GM12875 (cell line): ENCODE results near the gene PARL.

Experiments used
- H3K4me3 ChIP-seq: one replicate; pipeline ENCODE4 v1.5.1; 2011; ENCODE audit warnings: low read depth, low read length, control low read depth
- TF ChIP-seq, protein P1 (sequence below): IDR thresholded peaks from 2 replicates; pipeline ENCODE4 v1.5.1; 2011; ENCODE audit warnings: low read depth, mild to moderate bottlenecking, control low read depth, inconsistent platforms, low read length, moderate library complexity, borderline replicate concordance; ENCODE audit not compliant: insufficient read depth

PARL gene

DNA sequence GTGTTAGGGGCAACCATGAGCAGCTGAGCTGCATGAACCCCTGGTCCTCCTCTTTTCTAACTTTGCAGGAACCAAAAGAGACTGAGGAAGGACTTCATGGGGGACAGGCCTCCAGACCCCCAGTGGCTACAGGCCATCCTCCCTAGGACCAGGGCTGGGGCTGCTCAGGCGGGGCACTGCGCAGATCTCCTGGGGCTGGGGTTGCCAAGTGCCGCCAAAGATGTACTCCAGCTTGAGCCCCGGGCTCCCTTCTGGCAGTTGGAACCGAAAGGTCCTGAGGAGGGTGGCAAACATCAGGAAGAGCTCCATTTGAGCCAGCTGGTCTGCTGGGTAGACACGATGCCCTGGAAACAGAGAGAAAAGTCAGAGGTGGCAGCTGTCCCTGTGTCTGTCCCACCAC lies 11.1 kb upstream of the PARL start:
- TF ChIP-seq, protein P1, sequence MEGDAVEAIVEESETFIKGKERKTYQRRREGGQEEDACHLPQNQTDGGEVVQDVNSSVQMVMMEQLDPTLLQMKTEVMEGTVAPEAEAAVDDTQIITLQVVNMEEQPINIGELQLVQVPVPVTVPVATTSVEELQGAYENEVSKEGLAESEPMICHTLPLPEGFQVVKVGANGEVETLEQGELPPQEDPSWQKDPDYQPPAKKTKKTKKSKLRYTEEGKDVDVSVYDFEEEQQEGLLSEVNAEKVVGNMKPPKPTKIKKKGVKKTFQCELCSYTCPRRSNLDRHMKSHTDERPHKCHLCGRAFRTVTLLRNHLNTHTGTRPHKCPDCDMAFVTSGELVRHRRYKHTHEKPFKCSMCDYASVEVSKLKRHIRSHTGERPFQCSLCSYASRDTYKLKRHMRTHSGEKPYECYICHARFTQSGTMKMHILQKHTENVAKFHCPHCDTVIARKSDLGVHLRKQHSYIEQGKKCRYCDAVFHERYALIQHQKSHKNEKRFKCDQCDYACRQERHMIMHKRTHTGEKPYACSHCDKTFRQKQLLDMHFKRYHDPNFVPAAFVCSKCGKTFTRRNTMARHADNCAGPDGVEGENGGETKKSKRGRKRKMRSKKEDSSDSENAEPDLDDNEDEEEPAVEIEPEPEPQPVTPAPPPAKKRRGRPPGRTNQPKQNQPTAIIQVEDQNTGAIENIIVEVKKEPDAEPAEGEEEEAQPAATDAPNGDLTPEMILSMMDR: no peak

GRCh38 chr3:183895296-183895695 lies 10.6 kb upstream of the PARL start:
- TF ChIP-seq, protein P1: peak; percentile 76
- no peak overlapping the region for H3K4me3 ChIP-seq

More for the DNA sequence above, 11.1 kb upstream of the PARL start:
- no peak overlapping the region for H3K4me3 ChIP-seq

DNA sequence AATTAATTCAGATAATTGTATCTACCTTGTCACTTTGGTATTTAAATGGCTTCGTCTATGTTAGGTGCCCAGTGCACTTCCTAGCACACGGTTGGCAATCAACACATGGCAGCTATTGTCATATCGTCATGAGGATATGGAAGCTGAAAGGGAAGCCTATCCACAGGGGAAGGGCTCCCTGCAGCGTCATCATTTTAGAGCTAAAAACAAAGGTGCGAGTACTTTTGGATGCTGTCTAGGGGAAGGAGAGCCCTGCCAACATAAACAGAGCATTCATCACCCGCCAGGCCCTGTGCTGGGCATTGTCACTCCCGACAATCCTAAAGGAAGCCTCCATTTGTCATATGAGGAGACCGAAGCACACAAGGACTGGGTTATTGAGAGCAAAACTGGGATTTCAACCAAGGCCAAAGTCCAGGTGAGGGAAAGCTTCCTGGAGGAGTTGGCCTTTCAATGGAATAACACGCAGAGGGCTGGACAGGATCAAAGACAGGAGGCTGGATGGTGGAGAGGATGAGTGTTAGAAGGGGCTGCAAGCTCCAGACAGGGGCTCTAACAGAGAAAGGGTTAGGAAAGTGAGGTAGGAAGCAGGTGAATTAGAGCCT lies 8.0 kb upstream of the PARL start:
- H3K4me3 ChIP-seq: no peak overlapping the region
- TF ChIP-seq, protein P1: no peak

GRCh38 chr3:183885766-183886165 lies 1.1 kb upstream of the PARL start:
- H3K4me3 ChIP-seq: no peak overlapping the region
- TF ChIP-seq, protein P1: no peak

GRCh38 chr3:183884097-183884426 lies 618 bp downstream of the PARL start:
- peak overlapping the region; percentile 97 for H3K4me3 ChIP-seq
- TF ChIP-seq, protein P1: no peak

GRCh38 chr3:183883291-183884096 lies 1.2 kb downstream of the PARL start:
- TF ChIP-seq, protein P1: no peak
- peak overlapping the region; percentile 97 for H3K4me3 ChIP-seq

- TF ChIP-seq, protein P1: no peak
- H3K4me3 ChIP-seq: no peak overlapping the region
Measured at GRCh38 chr3:183880121-183880520, 4.6 kb downstream of the PARL start.
